Left lung (tissue), 10 donors: ENCODE measurements around the gene LRRC10B. TPM values are rescaled to one million over a fixed set of nuclear protein-coding genes. Genes with fewer than 3 reads are reported as not detected.
A peak's percentile ranks its signal among the peaks of the same experiment; 100 is the strongest.

Source experiments
- ATAC-seq: fragments of 200-7000 bp; cut with Tn5 transposase; one replicate; pipeline ENCODE4 v1.9.1; 2020; ENCODE audit warnings: moderate library complexity
- DNase-seq, 4 donors: peaks; one replicate each; pipeline ENCODE4 v3.0.0-alpha.2; 2013 to 2020
- H3K27ac ChIP-seq, 2 donors: fragments of 200-600 bp; sonication (generic) in 1 of 2; one replicate each; pipeline versions ENCODE4 v1.5.0 to v1.8.0; 2020 to 2021
- H3K27me3 ChIP-seq, 2 donors: fragments of 200-600 bp; sonication (generic) in 1 of 2; one replicate each; pipeline versions ENCODE4 v1.5.0 to v1.8.0; 2020 to 2021
- H3K36me3 ChIP-seq, 2 donors: fragments of 200-600 bp; sonication (generic) in 1 of 2; one replicate each; pipeline versions ENCODE4 v1.5.0 to v1.8.0; 2020 to 2021
- H3K4me1 ChIP-seq, 2 donors: fragments of 200-600 bp; one replicate each; pipeline ENCODE4 v1.8.0; 2021
- H3K4me3 ChIP-seq, 2 donors: fragments of 200-600 bp; sonication (generic) in 1 of 2; one replicate each; pipeline versions ENCODE4 v1.5.0 to v1.8.0; 2020 to 2021; ENCODE audit warnings: mild to moderate bottlenecking in 1 of 2
- H3K9me3 ChIP-seq, 2 donors: fragments of 200-600 bp; sonication (generic) in 1 of 2; one replicate each; pipeline versions ENCODE4 v1.5.0 to v1.8.0; 2020 to 2021
- CTCF ChIP-seq, 2 donors: fragments of 200-600 bp; sonication (generic) in 1 of 2; IDR thresholded peaks; one replicate each; pipeline versions ENCODE4 v1.5.0 to v1.8.0; 2021; ENCODE audit warnings: antibody characterized with exemption in 2 of 2
- intact Hi-C, 2 donors: fragments of 100-400 bp; cut with DNase I; formaldehyde crosslinking; loops; one replicate each; pipeline versions ENCODE4 v1.11.2 to v1.14.2; 2022
- polyA plus RNA-seq, 6 donors: library from polyadenylated mRNA; unstranded; fragments of 120-200 nt; gene quantifications; one replicate each; pipeline ENCODE4 v1.2.1, GENCODE V29; 2013; ENCODE audit not compliant: insufficient read length in 6 of 6
- total RNA-seq, 2 donors: library from RNA; stranded (reverse); fragmentation: NEBNext Ultra II Directional; extraction: Animal tissue kit (Norgen Biotek cat#: 25700); gene quantifications; one replicate each; pipeline ENCODE4 v1.2.1, GENCODE V29; 2021
- donor health status: DM: no; HTN: yes; CAD: no.
- donor health status: DM: no; HTN: no; CAD: no.

Gene LRRC10B
- total and polyA plus RNA-seq, 8 donors: 0.29 to 5.5 (median 1.9) TPM

- intact Hi-C loops: no loop called here
- no peak overlapping the region for H3K4me3 ChIP-seq
- no peaks in the 10 kb centered on the region for H3K9me3 ChIP-seq
- DNase-seq (no peak), ATAC-seq (no peak)
- no peak for TF ChIP-seq CTCF (IDR thresholded peaks at IDR 0.05)
- H3K36me3 ChIP-seq: no peaks in the 10 kb centered on the region
- H3K27me3 ChIP-seq: peaks cover 0 to 4% of the 10 kb centered on the region in 2 donors
- no peak overlapping the region for H3K27ac ChIP-seq
- no peaks in the 10 kb centered on the region for H3K4me1 ChIP-seq
These were observed 16.5 kb downstream of the LRRC10B start for GRCh38 chr11:61524963-61525587.

DNA sequence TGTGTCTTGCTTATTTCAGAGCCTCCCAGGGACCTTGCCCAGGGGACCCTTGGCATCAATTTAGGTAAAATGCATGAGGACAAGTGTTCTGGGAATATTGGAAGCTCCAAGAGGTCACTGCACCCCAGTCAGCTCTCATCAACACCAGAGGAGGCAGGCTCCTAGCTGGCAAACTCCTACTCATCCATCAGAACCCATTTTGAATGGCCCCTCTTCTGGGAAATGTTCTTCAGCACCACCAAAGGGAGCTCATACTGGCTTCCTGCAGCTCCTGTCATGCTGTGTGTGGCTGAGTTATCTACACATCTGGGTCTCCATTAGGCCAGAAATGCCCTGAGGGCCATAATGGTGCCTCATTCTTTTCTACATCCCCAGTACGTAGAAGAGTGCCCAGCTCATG, 17.7 kb downstream of the LRRC10B start:
- Histone ChIP-seq H3K27ac (no peak overlapping the region), H3K36me3 (no peaks in the 10 kb centered on the region), H3K27me3 (peaks cover 0 to 4% of the 10 kb centered on the region in 2 donors), H3K9me3 (no peaks in the 10 kb centered on the region), H3K4me3 (no peak overlapping the region), H3K4me1 (no peaks in the 10 kb centered on the region)
- no peak for TF ChIP-seq CTCF (IDR thresholded peaks at IDR 0.05)
- intact Hi-C loops: no loop called here
- no peak for ATAC-seq
- DNase-seq: no peak

GRCh38 chr11:61526956-61527731, 18.6 kb downstream of the LRRC10B start:
- ATAC-seq (no peak), DNase-seq (no peak)
- no peaks in the 10 kb centered on the region for H3K9me3 ChIP-seq
- H3K27me3 ChIP-seq: peaks cover 0 to 4% of the 10 kb centered on the region in 2 donors
- H3K27ac ChIP-seq: no peak overlapping the region
- intact Hi-C loops: no loop called here
- H3K36me3 ChIP-seq: no peaks in the 10 kb centered on the region
- no peak overlapping the region for H3K4me3 ChIP-seq
- TF ChIP-seq CTCF (IDR thresholded peaks at IDR 0.05): no peak
- no peaks in the 10 kb centered on the region for H3K4me1 ChIP-seq

- Histone ChIP-seq H3K36me3 (no peaks in the 10 kb centered on the region), H3K27ac (no peak overlapping the region), H3K4me1 (no peaks in the 10 kb centered on the region), H3K27me3 (peaks cover 0 to 4% of the 10 kb centered on the region in 2 donors), H3K9me3 (no peaks in the 10 kb centered on the region), H3K4me3 (no peak overlapping the region)
- DNase-seq (no peak), ATAC-seq (no peak)
- TF ChIP-seq CTCF (IDR thresholded peaks at IDR 0.05): no peak
- intact Hi-C loops: no loop called here
These were observed 19.6 kb downstream of the LRRC10B start for GRCh38 chr11:61528114-61528513.

- no peak overlapping the region for H3K27ac ChIP-seq
- peaks cover 0 to 4% of the 10 kb centered on the region in 2 donors for H3K27me3 ChIP-seq
- intact Hi-C loops: no loop called here
- no peaks in the 10 kb centered on the region for H3K4me1 ChIP-seq
- ATAC-seq: peak; percentile 42
- H3K36me3 ChIP-seq: no peaks in the 10 kb centered on the region
- H3K9me3 ChIP-seq: no peaks in the 10 kb centered on the region
- TF ChIP-seq CTCF (IDR thresholded peaks at IDR 0.05): no peak
- DNase-seq: no peak
- no peak overlapping the region for H3K4me3 ChIP-seq
These were observed 21.1 kb downstream of the LRRC10B start for GRCh38 chr11:61529537-61530225.
